Smooth muscle cell of the brain vasculature (primary cell): ENCODE measurements around the gene ANXA2.
A peak's percentile ranks its signal among the peaks of the same experiment; 100 is the strongest.
"Not testable (repeated sequence)": the region's sequence is repeated elsewhere in the genome, so short reads cannot be mapped to it uniquely, and the experiment has no call there.

Experiments used
- DNase-seq: peaks from one replicate; pipeline ENCODE4 v3.0.0-alpha.2; 2012; ENCODE audit warnings: low read depth, low spot score

The ANXA2 gene

GRCh38 chr15:60397772-60398445 lies at the start of gene ANXA2:
TSS of gene ANXA2 (minus strand) at chr15:60397986. CDS start at chr15:60386075, 11,911 bp downstream.
- peak; percentile 75 for DNase-seq

GRCh38 chr15:60444289-60444912 lies 46.6 kb upstream of the ANXA2 start:
- no peak for DNase-seq

- DNase-seq, result no peak
Measured at GRCh38 chr15:60442763-60443162, 45.0 kb upstream of the ANXA2 start.

- DNase-seq, result no peak
Measured at GRCh38 chr15:60442031-60442650, 44.4 kb upstream of the ANXA2 start.

GRCh38 chr15:60441331-60441730 lies 43.5 kb upstream of the ANXA2 start:
- DNase-seq, result no peak

- no peak for DNase-seq
Measured at GRCh38 chr15:60438646-60439045, 40.9 kb upstream of the ANXA2 start.

- DNase-seq, result no peak
Measured at GRCh38 chr15:60428935-60429334, 31.1 kb upstream of the ANXA2 start.

GRCh38 chr15:60426870-60427508 lies 29.2 kb upstream of the ANXA2 start:
- DNase-seq, result no peak

GRCh38 chr15:60425461-60425860 lies 27.7 kb upstream of the ANXA2 start:
- DNase-seq, result no peak

- DNase-seq, result no peak
Measured at GRCh38 chr15:60424006-60424405, 26.2 kb upstream of the ANXA2 start.

GRCh38 chr15:60423537-60423936 lies 25.8 kb upstream of the ANXA2 start:
- DNase-seq, result peak; percentile 62

GRCh38 chr15:60421544-60421943 lies 23.8 kb upstream of the ANXA2 start:
- no peak for DNase-seq

GRCh38 chr15:60420203-60420716 lies 22.5 kb upstream of the ANXA2 start:
- DNase-seq, result no peak

GRCh38 chr15:60419753-60420152 lies 22.0 kb upstream of the ANXA2 start:
- DNase-seq, result no peak

GRCh38 chr15:60418096-60418495 lies 20.3 kb upstream of the ANXA2 start:
- no peak for DNase-seq

- DNase-seq, result no peak
Measured at GRCh38 chr15:60417112-60417511, 19.3 kb upstream of the ANXA2 start.

GRCh38 chr15:60416484-60416883 lies 18.7 kb upstream of the ANXA2 start:
- DNase-seq, result no peak

GRCh38 chr15:60414016-60414682 lies 16.4 kb upstream of the ANXA2 start:
- DNase-seq, result no peak

GRCh38 chr15:60413231-60413824 lies 15.5 kb upstream of the ANXA2 start:
- DNase-seq, result no peak

GRCh38 chr15:60412807-60413206 lies 15.0 kb upstream of the ANXA2 start:
- not testable (repeated sequence) for DNase-seq

GRCh38 chr15:60411774-60412425 lies 14.1 kb upstream of the ANXA2 start:
- DNase-seq, result no peak
